Liver (tissue), 9 donors: ENCODE results near the gene NR6A1. TPM values are rescaled to one million over a fixed set of nuclear protein-coding genes. Genes with fewer than 3 reads are reported as not detected.

ENCODE experiments used
- DNase-seq: peaks from one replicate; pipeline ENCODE4 v3.0.0-alpha.2; 2017; ENCODE audit warnings: low spot score
- H3K27ac ChIP-seq, 2 donors: one replicate each; pipeline ENCODE4 v1.7.0; 2013; ENCODE audit warnings: inconsistent platforms in 2 of 2, low read length in 2 of 2, control low read depth in 1 of 2, low read depth in 1 of 2, mild to moderate bottlenecking in 1 of 2
- H3K27me3 ChIP-seq, 4 donors: one replicate each; pipeline versions ENCODE4 v1.6.1 to v1.7.0; 2013; ENCODE audit warnings: low read length in 3 of 4, inconsistent platforms in 1 of 4, mild to moderate bottlenecking in 1 of 4, moderate library complexity in 1 of 4; ENCODE audit not compliant: control insufficient read depth in 4 of 4, insufficient read depth in 4 of 4
- H3K36me3 ChIP-seq, 4 donors: one replicate each; pipeline versions ENCODE4 v1.6.1 to v1.7.0; 2013; ENCODE audit warnings: low read length in 3 of 4, mild to moderate bottlenecking in 3 of 4, low read depth in 1 of 4, moderate library complexity in 1 of 4; ENCODE audit not compliant: control insufficient read depth in 4 of 4, insufficient read depth in 3 of 4
- H3K4me1 ChIP-seq, 4 donors: one replicate each; pipeline versions ENCODE4 v1.6.1 to v1.7.0; 2013; ENCODE audit warnings: low read length in 3 of 4, mild to moderate bottlenecking in 3 of 4, moderate library complexity in 1 of 4; ENCODE audit not compliant: control insufficient read depth in 4 of 4, insufficient read depth in 4 of 4
- H3K4me3 ChIP-seq, 3 donors: one replicate each; pipeline versions ENCODE4 v1.6.1 to v1.7.0; 2013; ENCODE audit warnings: low read length in 3 of 3, control low read depth in 1 of 3, low read depth in 1 of 3, mild to moderate bottlenecking in 1 of 3
- H3K9ac ChIP-seq, 2 donors: one replicate each; pipeline ENCODE4 v1.7.0; 2013; ENCODE audit warnings: low read length in 2 of 2, mild to moderate bottlenecking in 2 of 2, moderate library complexity in 2 of 2, control low read depth in 1 of 2, low read depth in 1 of 2
- H3K9me3 ChIP-seq, 4 donors: one replicate each; pipeline versions ENCODE4 v1.6.1 to v1.7.0; 2013; ENCODE audit warnings: low read length in 3 of 4; ENCODE audit not compliant: control insufficient read depth in 4 of 4
- EGR1 ChIP-seq, 2 donors: IDR thresholded peaks; 2 replicates each; pipeline ENCODE4 v1.6.1; 2016 to 2018; ENCODE audit warnings: antibody characterized with exemption in 2 of 2, low read depth in 2 of 2
- FOXA1 ChIP-seq: IDR thresholded peaks from 2 replicates; pipeline ENCODE4 v1.6.1; 2016; ENCODE audit warnings: antibody characterized with exemption
- FOXA2 ChIP-seq: IDR thresholded peaks from 2 replicates; pipeline ENCODE4 v1.6.1; 2016; ENCODE audit warnings: antibody characterized with exemption
- HNF4A ChIP-seq, 2 donors: conservative IDR thresholded peaks; 2 replicates each; pipeline ENCODE4 v1.6.1; 2016; ENCODE audit warnings: antibody characterized with exemption in 2 of 2, mild to moderate bottlenecking in 2 of 2
- JUND ChIP-seq, 2 donors: IDR thresholded peaks; 2 replicates each; pipeline ENCODE4 v1.6.1; 2016; ENCODE audit warnings: antibody characterized with exemption in 2 of 2
- MAX ChIP-seq: IDR thresholded peaks from 2 replicates; pipeline ENCODE4 v1.6.1; 2016; ENCODE audit warnings: antibody characterized with exemption
- RXRA ChIP-seq, 2 donors: IDR thresholded peaks; 2 replicates each; pipeline ENCODE4 v1.6.1; 2017 to 2018; ENCODE audit warnings: antibody characterized with exemption in 2 of 2, mild to moderate bottlenecking in 1 of 2
- SP1 ChIP-seq: IDR thresholded peaks from 2 replicates; pipeline ENCODE4 v1.6.1; 2018; ENCODE audit warnings: antibody characterized with exemption, mild to moderate bottlenecking
- TAF1 ChIP-seq: conservative IDR thresholded peaks from 2 replicates; pipeline ENCODE4 v1.6.1; 2016; ENCODE audit warnings: antibody characterized with exemption, mild to moderate bottlenecking
- YY1 ChIP-seq: IDR thresholded peaks from 2 replicates; pipeline ENCODE4 v1.6.1; 2016; ENCODE audit warnings: antibody characterized with exemption, mild to moderate bottlenecking
- ZBTB33 ChIP-seq: IDR thresholded peaks from 2 replicates; pipeline ENCODE4 v1.6.1; 2016; ENCODE audit warnings: antibody characterized with exemption
- WGBS: extraction: QIAGEN DNeasy Blood & Tissue Kit; methylation state at CpG from one replicate; pipeline ENCODE4 v1.1.7; 2013; 5-methylcytosine and 5-hydroxymethylcytosine counted together
- polyA plus RNA-seq, 2 donors: library from polyadenylated mRNA; stranded (reverse) in 1 of 2; unstranded in 1 of 2; fragments of 200-250 nt in 1 of 2; fragments of >200 nt in 1 of 2; fragmentation: Nextera tagmentation in 1 of 2; extraction: Ambion mirVana in 1 of 2; gene quantifications; one replicate each; pipeline versions ENCODE4 v1.2.1 to v1.2.3, GENCODE V29; 2013 to 2015
- total RNA-seq, 2 donors: library from RNA; depleted of rRNA; stranded (reverse); fragments of >200 nt; gene quantifications; one replicate each; pipeline ENCODE4 v1.2.3, GENCODE V29; 2014
- TF ChIP-seq, protein P1 (sequence below): IDR thresholded peaks from 2 replicates; pipeline ENCODE4 v1.6.1; 2016; ENCODE audit warnings: antibody characterized with exemption, mild to moderate bottlenecking
- TF ChIP-seq, protein P2 (sequence below): fragments of 150-350 bp; IDR thresholded peaks from 2 replicates; pipeline ENCODE4 v1.5.1; 2017; ENCODE audit warnings: improper control_type of control experiment, low read depth, low read length; ENCODE audit not compliant: missing input control
- TF ChIP-seq, protein P3 (sequence below): IDR thresholded peaks from 2 replicates; pipeline ENCODE4 v1.6.1; 2016; ENCODE audit warnings: antibody characterized with exemption
- donor health status: healthy.
- donor health status: healthy.
- donor health status: healthy.
- donor health status: healthy.
- donor health status: healthy.

Gene NR6A1
- total and polyA plus RNA-seq, 4 donors = 0.72 to 6.1 (median 2.1) TPM

GRCh38 chr9:124784509-124784908 is 13.4 kb upstream of the NR6A1 start:
- 73% methylated on average over 2 of the region's 2 CpGs for WGBS
- TF ChIP-seq MAX = no peak
- TF ChIP-seq HNF4A (conservative IDR thresholded peaks at IDR 0.05) = no peak
- no peak for TF ChIP-seq RXRA (IDR thresholded peaks at IDR 0.05)
- TF ChIP-seq SP1 = no peak
- TF ChIP-seq, protein P1, sequence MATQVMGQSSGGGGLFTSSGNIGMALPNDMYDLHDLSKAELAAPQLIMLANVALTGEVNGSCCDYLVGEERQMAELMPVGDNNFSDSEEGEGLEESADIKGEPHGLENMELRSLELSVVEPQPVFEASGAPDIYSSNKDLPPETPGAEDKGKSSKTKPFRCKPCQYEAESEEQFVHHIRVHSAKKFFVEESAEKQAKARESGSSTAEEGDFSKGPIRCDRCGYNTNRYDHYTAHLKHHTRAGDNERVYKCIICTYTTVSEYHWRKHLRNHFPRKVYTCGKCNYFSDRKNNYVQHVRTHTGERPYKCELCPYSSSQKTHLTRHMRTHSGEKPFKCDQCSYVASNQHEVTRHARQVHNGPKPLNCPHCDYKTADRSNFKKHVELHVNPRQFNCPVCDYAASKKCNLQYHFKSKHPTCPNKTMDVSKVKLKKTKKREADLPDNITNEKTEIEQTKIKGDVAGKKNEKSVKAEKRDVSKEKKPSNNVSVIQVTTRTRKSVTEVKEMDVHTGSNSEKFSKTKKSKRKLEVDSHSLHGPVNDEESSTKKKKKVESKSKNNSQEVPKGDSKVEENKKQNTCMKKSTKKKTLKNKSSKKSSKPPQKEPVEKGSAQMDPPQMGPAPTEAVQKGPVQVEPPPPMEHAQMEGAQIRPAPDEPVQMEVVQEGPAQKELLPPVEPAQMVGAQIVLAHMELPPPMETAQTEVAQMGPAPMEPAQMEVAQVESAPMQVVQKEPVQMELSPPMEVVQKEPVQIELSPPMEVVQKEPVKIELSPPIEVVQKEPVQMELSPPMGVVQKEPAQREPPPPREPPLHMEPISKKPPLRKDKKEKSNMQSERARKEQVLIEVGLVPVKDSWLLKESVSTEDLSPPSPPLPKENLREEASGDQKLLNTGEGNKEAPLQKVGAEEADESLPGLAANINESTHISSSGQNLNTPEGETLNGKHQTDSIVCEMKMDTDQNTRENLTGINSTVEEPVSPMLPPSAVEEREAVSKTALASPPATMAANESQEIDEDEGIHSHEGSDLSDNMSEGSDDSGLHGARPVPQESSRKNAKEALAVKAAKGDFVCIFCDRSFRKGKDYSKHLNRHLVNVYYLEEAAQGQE = no peak
- TF ChIP-seq FOXA1 = no peak
- no peak for DNase-seq
- H3K27ac ChIP-seq = no peak overlapping the region
- no peak overlapping the region for H3K9ac ChIP-seq
- no peak overlapping the region for H3K4me3 ChIP-seq
- H3K27me3 ChIP-seq = no peaks in the 10 kb centered on the region
- no peaks in the 10 kb centered on the region for H3K36me3 ChIP-seq
- H3K9me3 ChIP-seq = no peaks in the 10 kb centered on the region
- H3K4me1 ChIP-seq = no peaks in the 10 kb centered on the region

GRCh38 chr9:124783830-124784229 is 12.7 kb upstream of the NR6A1 start:
- DNase-seq = peak; percentile 13
- Histone ChIP-seq H3K4me1 (no peaks in the 10 kb centered on the region), H3K27ac (no peak overlapping the region), H3K9me3 (no peaks in the 10 kb centered on the region), H3K36me3 (no peaks in the 10 kb centered on the region), H3K27me3 (no peaks in the 10 kb centered on the region), H3K9ac (no peak overlapping the region), H3K4me3 (no peak overlapping the region)
- WGBS = 89% methylated on average over 2 of the region's 2 CpGs
- TF ChIP-seq FOXA2 (no peak), YY1 (no peak)
- TF ChIP-seq, protein P2, sequence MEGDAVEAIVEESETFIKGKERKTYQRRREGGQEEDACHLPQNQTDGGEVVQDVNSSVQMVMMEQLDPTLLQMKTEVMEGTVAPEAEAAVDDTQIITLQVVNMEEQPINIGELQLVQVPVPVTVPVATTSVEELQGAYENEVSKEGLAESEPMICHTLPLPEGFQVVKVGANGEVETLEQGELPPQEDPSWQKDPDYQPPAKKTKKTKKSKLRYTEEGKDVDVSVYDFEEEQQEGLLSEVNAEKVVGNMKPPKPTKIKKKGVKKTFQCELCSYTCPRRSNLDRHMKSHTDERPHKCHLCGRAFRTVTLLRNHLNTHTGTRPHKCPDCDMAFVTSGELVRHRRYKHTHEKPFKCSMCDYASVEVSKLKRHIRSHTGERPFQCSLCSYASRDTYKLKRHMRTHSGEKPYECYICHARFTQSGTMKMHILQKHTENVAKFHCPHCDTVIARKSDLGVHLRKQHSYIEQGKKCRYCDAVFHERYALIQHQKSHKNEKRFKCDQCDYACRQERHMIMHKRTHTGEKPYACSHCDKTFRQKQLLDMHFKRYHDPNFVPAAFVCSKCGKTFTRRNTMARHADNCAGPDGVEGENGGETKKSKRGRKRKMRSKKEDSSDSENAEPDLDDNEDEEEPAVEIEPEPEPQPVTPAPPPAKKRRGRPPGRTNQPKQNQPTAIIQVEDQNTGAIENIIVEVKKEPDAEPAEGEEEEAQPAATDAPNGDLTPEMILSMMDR = no peak

GRCh38 chr9:124782661-124783574 is 11.8 kb upstream of the NR6A1 start:
- no peak overlapping the region for H3K27ac ChIP-seq

More at GRCh38 chr9:124782661-124783574, 11.8 kb upstream of the NR6A1 start:
- no peak for DNase-seq
- Histone ChIP-seq H3K9me3 (no peaks in the 10 kb centered on the region), H3K9ac (no peak overlapping the region), H3K4me3 (no peak overlapping the region), H3K36me3 (no peaks in the 10 kb centered on the region), H3K4me1 (no peaks in the 10 kb centered on the region), H3K27me3 (no peaks in the 10 kb centered on the region)
- TF ChIP-seq EGR1 (IDR thresholded peaks at IDR 0.05; ENCODE audit: low read depth in 2 of 2) (no peak), FOXA1 (no peak), MAX (no peak), HNF4A (conservative IDR thresholded peaks at IDR 0.05) (no peak), ZBTB33 (no peak), JUND (IDR thresholded peaks at IDR 0.05) (no peak), TAF1 (no peak), YY1 (no peak)
- TF ChIP-seq, protein P3, sequence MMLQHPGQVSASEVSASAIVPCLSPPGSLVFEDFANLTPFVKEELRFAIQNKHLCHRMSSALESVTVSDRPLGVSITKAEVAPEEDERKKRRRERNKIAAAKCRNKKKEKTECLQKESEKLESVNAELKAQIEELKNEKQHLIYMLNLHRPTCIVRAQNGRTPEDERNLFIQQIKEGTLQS = no peak
- TF ChIP-seq, protein P2 = no peak
- WGBS = 96% methylated on average over 13 of the region's 13 CpGs
